HepG2 (cell line): ENCODE data around the gene DCAF15. TPM values are rescaled to one million over a fixed set of nuclear protein-coding genes. Genes with fewer than 3 reads are reported as not detected.

Experiments
- BRD4 ChIP-seq: sonication (generic); formaldehyde crosslinking; IDR thresholded peaks from 2 replicates; pipeline ENCODE4 v1.4.0; 2020; ENCODE audit warnings: missing genetic modification reagents
- ESRRA ChIP-seq: sonication (generic); formaldehyde crosslinking; IDR thresholded peaks from 2 replicates; pipeline ENCODE4 v1.5.1; 2020; ENCODE audit warnings: mild to moderate bottlenecking, low read depth, missing genetic modification reagents
- HDAC1 ChIP-seq: sonication (generic); formaldehyde crosslinking; IDR thresholded peaks from 2 replicates; pipeline ENCODE4 v1.5.1; 2020; ENCODE audit warnings: mild to moderate bottlenecking, missing genetic modification reagents
- KDM1A ChIP-seq: IDR thresholded peaks from 2 replicates; pipeline ENCODE4 v1.6.1; 2016; ENCODE audit warnings: missing compliant biosample characterization
- KMT2B ChIP-seq: IDR thresholded peaks from 2 replicates; pipeline ENCODE4 v1.6.1; 2016; ENCODE audit warnings: missing genetic modification reagents, missing compliant biosample characterization
- PHB2 ChIP-seq: fragments of 450-650 bp; IDR thresholded peaks from 2 replicates; pipeline ENCODE4 v1.6.1; 2018; ENCODE audit not compliant: partially characterized antibody
- THAP11 ChIP-seq: IDR thresholded peaks from 2 replicates; pipeline ENCODE4 v1.6.1; 2016; ENCODE audit warnings: missing biosample characterization, missing genetic modification reagents
- ZFY ChIP-seq: sonication (generic); formaldehyde crosslinking; IDR thresholded peaks from 2 replicates; pipeline ENCODE4 v1.4.0; 2020; ENCODE audit warnings: missing genetic modification reagents
- ZNF326 ChIP-seq: sonication (generic); formaldehyde crosslinking; IDR thresholded peaks from 2 replicates; pipeline ENCODE4 v1.4.0; 2020; ENCODE audit warnings: missing genetic modification reagents, borderline replicate concordance
- ZNF724P ChIP-seq: sonication (generic); formaldehyde crosslinking; IDR thresholded peaks from 2 replicates; pipeline ENCODE4 v1.8.0; 2022; ENCODE audit warnings: missing genetic modification reagents, borderline replicate concordance
- ZNF773 ChIP-seq: sonication (generic); formaldehyde crosslinking; IDR thresholded peaks from 2 replicates; pipeline ENCODE4 v1.4.0; 2020; ENCODE audit warnings: missing genetic modification reagents, borderline replicate concordance
- ZSCAN30 ChIP-seq: sonication (generic); formaldehyde crosslinking; IDR thresholded peaks from 2 replicates; pipeline ENCODE4 v1.5.0; 2020; ENCODE audit warnings: mild to moderate bottlenecking, missing genetic modification reagents
- polyA plus RNA-seq, 8 experiments: library from polyadenylated mRNA; depleted of rRNA in 3 of 8; stranded (reverse) in 7 of 8; unstranded in 1 of 8; fragments of >200 nt; fragmentation: Illumina TruSeq in 4 of 8; extraction: Trizol in 4 of 8; gene quantifications; 2 replicates each; pipeline versions ENCODE4 v1.2.1 to v1.2.3, GENCODE V29; 2011 to 2016; ENCODE audit warnings: low read depth in 4 of 8, missing spikeins in 1 of 8, mixed read lengths in 1 of 8; ENCODE audit not compliant: insufficient read depth in 1 of 8
- total RNA-seq, 5 experiments: library from RNA; depleted of rRNA; stranded (reverse); fragments of >200 nt; fragmentation: Illumina TruSeq; extraction: Trizol; gene quantifications; 2 replicates each; pipeline ENCODE4 v1.2.3, GENCODE V29; 2016; ENCODE audit warnings: low read depth in 1 of 5
- TF ChIP-seq, protein P1 (sequence below): sonication (generic); formaldehyde crosslinking; IDR thresholded peaks from 2 replicates; pipeline ENCODE4 v1.4.0; 2020; ENCODE audit warnings: low read depth, missing genetic modification reagents
- TF ChIP-seq, protein P2 (sequence below): sonication (generic); formaldehyde crosslinking; IDR thresholded peaks from 2 replicates; pipeline ENCODE4 v1.8.1; 2023; ENCODE audit warnings: mild to moderate bottlenecking, missing genetic modification reagents
- TF ChIP-seq, protein P3 (sequence below): sonication (generic); formaldehyde crosslinking; IDR thresholded peaks from 2 replicates; pipeline ENCODE4 v1.4.0; 2020; ENCODE audit warnings: missing genetic modification reagents, borderline replicate concordance

DCAF15 gene
- total and polyA plus RNA-seq, 2 of the 13 experiments (the other 11 are each of a cell fraction or from before 2014, with no cell fraction given), result 13.6 to 14.0 TPM

DNA sequence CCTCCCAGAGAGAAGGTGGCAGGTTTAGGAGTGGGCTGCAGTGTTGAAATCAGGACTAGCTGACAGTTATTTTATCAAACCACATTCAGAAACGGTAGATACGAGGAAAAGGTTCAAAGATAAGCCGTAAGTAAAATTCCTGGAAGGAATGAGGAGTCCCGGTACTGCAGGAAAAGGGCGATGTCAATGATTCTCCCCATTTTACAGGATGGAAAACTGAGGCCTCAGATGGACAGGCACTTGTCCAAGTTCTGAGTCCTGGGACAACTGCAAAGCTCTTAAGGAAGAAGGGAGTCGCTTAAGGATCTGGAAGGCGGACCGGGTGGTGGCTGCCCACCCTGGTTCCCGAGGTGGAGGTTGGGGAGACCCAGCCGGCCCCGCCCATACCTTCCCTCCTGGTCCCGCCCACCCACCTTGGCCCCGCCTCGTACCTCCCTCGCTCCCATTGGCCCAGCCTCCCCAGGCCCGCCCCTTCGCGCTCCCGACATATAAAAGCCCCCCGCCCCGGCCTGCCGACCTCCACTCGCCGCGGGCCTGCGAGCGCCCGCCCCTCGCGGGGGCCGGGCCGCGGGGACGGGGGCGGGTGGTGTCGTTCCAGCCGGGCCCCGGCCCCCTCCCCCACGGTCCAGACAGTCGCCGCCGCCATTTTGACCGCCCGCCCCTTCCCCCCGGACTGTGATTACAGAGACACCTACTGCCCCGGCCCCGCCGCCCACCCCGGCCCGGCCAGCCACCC is 53.2 kb downstream of the DCAF15 start (continued):
- TF ChIP-seq, protein P1, sequence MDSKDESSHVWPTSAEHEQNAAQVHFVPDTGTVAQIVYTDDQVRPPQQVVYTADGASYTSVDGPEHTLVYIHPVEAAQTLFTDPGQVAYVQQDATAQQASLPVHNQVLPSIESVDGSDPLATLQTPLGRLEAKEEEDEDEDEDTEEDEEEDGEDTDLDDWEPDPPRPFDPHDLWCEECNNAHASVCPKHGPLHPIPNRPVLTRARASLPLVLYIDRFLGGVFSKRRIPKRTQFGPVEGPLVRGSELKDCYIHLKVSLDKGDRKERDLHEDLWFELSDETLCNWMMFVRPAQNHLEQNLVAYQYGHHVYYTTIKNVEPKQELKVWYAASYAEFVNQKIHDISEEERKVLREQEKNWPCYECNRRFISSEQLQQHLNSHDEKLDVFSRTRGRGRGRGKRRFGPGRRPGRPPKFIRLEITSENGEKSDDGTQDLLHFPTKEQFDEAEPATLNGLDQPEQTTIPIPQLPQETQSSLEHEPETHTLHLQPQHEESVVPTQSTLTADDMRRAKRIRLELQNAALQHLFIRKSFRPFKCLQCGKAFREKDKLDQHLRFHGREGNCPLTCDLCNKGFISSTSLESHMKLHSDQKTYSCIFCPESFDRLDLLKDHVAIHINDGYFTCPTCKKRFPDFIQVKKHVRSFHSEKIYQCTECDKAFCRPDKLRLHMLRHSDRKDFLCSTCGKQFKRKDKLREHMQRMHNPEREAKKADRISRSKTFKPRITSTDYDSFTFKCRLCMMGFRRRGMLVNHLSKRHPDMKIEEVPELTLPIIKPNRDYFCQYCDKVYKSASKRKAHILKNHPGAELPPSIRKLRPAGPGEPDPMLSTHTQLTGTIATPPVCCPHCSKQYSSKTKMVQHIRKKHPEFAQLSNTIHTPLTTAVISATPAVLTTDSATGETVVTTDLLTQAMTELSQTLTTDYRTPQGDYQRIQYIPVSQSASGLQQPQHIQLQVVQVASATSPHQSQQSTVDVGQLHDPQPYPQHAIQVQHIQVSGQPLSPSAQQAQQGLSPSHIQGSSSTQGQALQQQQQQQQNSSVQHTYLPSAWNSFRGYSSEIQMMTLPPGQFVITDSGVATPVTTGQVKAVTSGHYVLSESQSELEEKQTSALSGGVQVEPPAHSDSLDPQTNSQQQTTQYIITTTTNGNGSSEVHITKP (CRISPR knock-in tag), result no peak
- no peak for TF ChIP-seq ZNF724P (CRISPR knock-in tag)
- TF ChIP-seq HDAC1 (CRISPR knock-in tag), result peak; percentile 63
- no peak for TF ChIP-seq ZNF773 (CRISPR knock-in tag)
- no peak for TF ChIP-seq ZNF326 (CRISPR knock-in tag)
- no peak for TF ChIP-seq KMT2B
- no peak for TF ChIP-seq PHB2
- 0 out of 2 replicates have a peak, but pooled peaks have one; percentile 20 for TF ChIP-seq BRD4
- TF ChIP-seq ESRRA (CRISPR knock-in tag), result 0 out of 2 replicates have a peak, but pooled peaks have one; percentile 26
- peak; percentile 99 for TF ChIP-seq KDM1A (CRISPR knock-in tag)
- TF ChIP-seq, protein P2, sequence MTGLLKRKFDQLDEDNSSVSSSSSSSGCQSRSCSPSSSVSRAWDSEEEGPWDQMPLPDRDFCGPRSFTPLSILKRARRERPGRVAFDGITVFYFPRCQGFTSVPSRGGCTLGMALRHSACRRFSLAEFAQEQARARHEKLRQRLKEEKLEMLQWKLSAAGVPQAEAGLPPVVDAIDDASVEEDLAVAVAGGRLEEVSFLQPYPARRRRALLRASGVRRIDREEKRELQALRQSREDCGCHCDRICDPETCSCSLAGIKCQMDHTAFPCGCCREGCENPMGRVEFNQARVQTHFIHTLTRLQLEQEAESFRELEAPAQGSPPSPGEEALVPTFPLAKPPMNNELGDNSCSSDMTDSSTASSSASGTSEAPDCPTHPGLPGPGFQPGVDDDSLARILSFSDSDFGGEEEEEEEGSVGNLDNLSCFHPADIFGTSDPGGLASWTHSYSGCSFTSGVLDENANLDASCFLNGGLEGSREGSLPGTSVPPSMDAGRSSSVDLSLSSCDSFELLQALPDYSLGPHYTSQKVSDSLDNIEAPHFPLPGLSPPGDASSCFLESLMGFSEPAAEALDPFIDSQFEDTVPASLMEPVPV (CRISPR knock-in tag), result no peak
- TF ChIP-seq, protein P3, sequence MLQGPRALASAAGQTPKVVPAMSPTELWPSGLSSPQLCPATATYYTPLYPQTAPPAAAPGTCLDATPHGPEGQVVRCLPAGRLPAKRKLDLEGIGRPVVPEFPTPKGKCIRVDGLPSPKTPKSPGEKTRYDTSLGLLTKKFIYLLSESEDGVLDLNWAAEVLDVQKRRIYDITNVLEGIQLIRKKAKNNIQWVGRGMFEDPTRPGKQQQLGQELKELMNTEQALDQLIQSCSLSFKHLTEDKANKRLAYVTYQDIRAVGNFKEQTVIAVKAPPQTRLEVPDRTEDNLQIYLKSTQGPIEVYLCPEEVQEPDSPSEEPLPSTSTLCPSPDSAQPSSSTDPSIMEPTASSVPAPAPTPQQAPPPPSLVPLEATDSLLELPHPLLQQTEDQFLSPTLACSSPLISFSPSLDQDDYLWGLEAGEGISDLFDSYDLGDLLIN (CRISPR knock-in tag), result no peak
- TF ChIP-seq ZSCAN30, result 0 out of 2 replicates have a peak, but pooled peaks have one; percentile 54
- TF ChIP-seq THAP11 (CRISPR knock-in tag), result no peak
- peak; percentile 30; the same call in 1 of the 2 replicates for TF ChIP-seq ZFY (CRISPR knock-in tag)
